H1 (cell line): ENCODE results near the gene SCN8A. TPM values are rescaled to one million over a fixed set of nuclear protein-coding genes. Genes with fewer than 3 reads are reported as not detected.

Source experiments
- CTCF ChIA-PET: fragments of 300-600 bp; sonication (Branson Sonifier 250); formaldehyde crosslinking; loops from one replicate; lab custom pipeline; 2021; ENCODE audit not compliant: partially characterized antibody; lab: Charles Lee
- POLR2A ChIA-PET: fragments of 300-600 bp; sonication (Branson Sonifier 250); formaldehyde crosslinking; loops from one replicate; lab custom pipeline; 2021; ENCODE audit warnings: inconsistent platforms; ENCODE audit not compliant: partially characterized antibody; lab: Charles Lee
- DNase-seq, 2 experiments: peaks; one replicate each; pipeline versions ENCODE4 v3.0.0 to v3.0.0-alpha.2; 2010 to 2022; ENCODE audit warnings: low spot score in 2 of 2, low read depth in 1 of 2, mixed read lengths in 1 of 2
- FAIRE-seq: peaks from 2 replicates; lab custom pipeline; 2011; peaks lifted over from hg19 to GRCh38; lab: Jason Lieb, UNC
- H2AFZ ChIP-seq: 2 replicates; pipeline ENCODE4 v1.8.1; 2012; ENCODE audit warnings: low read length, inconsistent platforms
- H2AK5ac ChIP-seq: 2 replicates; pipeline ENCODE4 v1.6.1; 2013; ENCODE audit warnings: low read depth, low read length
- H2BK120ac ChIP-seq: replicated peaks from 2 replicates; pipeline ENCODE3; 2013; ENCODE audit warnings: low read depth, low read length, inconsistent platforms
- H2BK12ac ChIP-seq: 2 replicates; pipeline ENCODE4 v1.6.1; 2013; ENCODE audit warnings: low read depth, low read length
- H2BK15ac ChIP-seq: 2 replicates; pipeline ENCODE4 v1.6.1; 2013; ENCODE audit warnings: low read length
- H2BK20ac ChIP-seq: 2 replicates; pipeline ENCODE4 v1.6.1; 2013; ENCODE audit warnings: low read length
- H2BK5ac ChIP-seq: 2 replicates; pipeline ENCODE4 v1.6.1; 2013; ENCODE audit warnings: low read depth, low read length
- H3K14ac ChIP-seq: 2 replicates; pipeline ENCODE4 v1.6.1; 2013; ENCODE audit warnings: inconsistent platforms; ENCODE audit not compliant: insufficient read length
- H3K18ac ChIP-seq: 2 replicates; pipeline ENCODE4 v1.6.1; 2013; ENCODE audit warnings: low read length; ENCODE audit errors: extremely low read depth
- H3K23ac ChIP-seq: 2 replicates; pipeline ENCODE4 v1.6.1; 2013; ENCODE audit warnings: inconsistent platforms; ENCODE audit not compliant: insufficient read length
- H3K23me2 ChIP-seq: 2 replicates; pipeline ENCODE4 v1.6.1; 2013; ENCODE audit warnings: low read depth, low read length
- H3K27ac ChIP-seq: 2 replicates; pipeline ENCODE4 v1.6.1; 2011; ENCODE audit warnings: low read depth, low read length, inconsistent platforms
- H3K27me3 ChIP-seq, 4 experiments: replicated peaks in 1 of 4; 1 replicate in 1 of 4; 2 replicates in 3 of 4; pipeline versions ENCODE4 v1.6.1 to v1.8.1; 2011 to 2013; ENCODE audit warnings: low read length in 3 of 4, mild to moderate bottlenecking in 3 of 4, inconsistent platforms in 2 of 4, mixed read lengths in 2 of 4, moderate library complexity in 1 of 4; ENCODE audit not compliant: control insufficient read depth in 3 of 4, insufficient read depth in 3 of 4; ENCODE audit errors: extremely low read depth in 1 of 4
- H3K36me3 ChIP-seq, 4 experiments: 2 replicates each; pipeline versions ENCODE4 v1.6.1 to v1.8.1; 2011 to 2013; ENCODE audit warnings: mild to moderate bottlenecking in 4 of 4, low read length in 3 of 4, moderate library complexity in 2 of 4, control low read depth in 1 of 4, inconsistent platforms in 1 of 4; ENCODE audit not compliant: insufficient read depth in 4 of 4, control insufficient read depth in 2 of 4
- H3K4ac ChIP-seq: replicated peaks from 2 replicates; pipeline ENCODE3; 2013; ENCODE audit warnings: low read length, low read depth, mixed read lengths, inconsistent platforms; ENCODE audit not compliant: insufficient read length
- H3K4me1 ChIP-seq, 4 experiments: replicated peaks in 1 of 4; 1 replicate in 1 of 4; 2 replicates in 3 of 4; pipeline versions ENCODE4 v1.6.1 to v1.8.1; 2011 to 2013; ENCODE audit warnings: low read length in 3 of 4, inconsistent platforms in 2 of 4, mixed read lengths in 1 of 4; ENCODE audit not compliant: insufficient read depth in 4 of 4, control insufficient read depth in 3 of 4
- H3K4me2 ChIP-seq, 2 experiments: 2 replicates each; pipeline versions ENCODE4 v1.6.1 to v1.8.1; 2011 to 2013; ENCODE audit warnings: low read depth in 2 of 2, low read length in 2 of 2, control low read depth in 1 of 2, inconsistent platforms in 1 of 2, mild to moderate bottlenecking in 1 of 2; ENCODE audit not compliant: insufficient read depth in 1 of 2
- H3K4me3 ChIP-seq, 4 experiments: fragments of 200-600, 300-600 bp in 1 of 4; sonication (generic), shearing (Covaris generic), sonication (Bioruptor Twin) in 1 of 4; 2 replicates each; pipeline versions ENCODE4 v1.5.1 to v1.8.1; 2011 to 2016; ENCODE audit warnings: low read length in 4 of 4, low read depth in 3 of 4, control low read depth in 2 of 4, inconsistent platforms in 2 of 4, mild to moderate bottlenecking in 2 of 4, mixed read lengths in 1 of 4, moderate library complexity in 1 of 4; ENCODE audit not compliant: insufficient read depth in 2 of 4; ENCODE audit errors: extremely low read depth in 1 of 4
- H3K56ac ChIP-seq: replicated peaks from 2 replicates; pipeline ENCODE3; 2013; ENCODE audit warnings: low read depth, mild to moderate bottlenecking, mixed read lengths, low read length, inconsistent platforms; ENCODE audit not compliant: insufficient read length
- H3K79me1 ChIP-seq: 2 replicates; pipeline ENCODE4 v1.6.1; 2013; ENCODE audit warnings: low read depth, low read length, control low read depth
- H3K79me2 ChIP-seq, 2 experiments: 2 replicates each; pipeline versions ENCODE4 v1.6.1 to v1.8.1; 2012 to 2013; ENCODE audit warnings: low read length in 2 of 2, mild to moderate bottlenecking in 2 of 2, inconsistent platforms in 1 of 2; ENCODE audit not compliant: insufficient read depth in 2 of 2, control insufficient read depth in 1 of 2
- H3K9ac ChIP-seq, 4 experiments: replicated peaks in 1 of 4; 1 replicate in 1 of 4; 2 replicates in 3 of 4; pipeline versions ENCODE4 v1.6.1 to v1.8.1; 2011 to 2013; ENCODE audit warnings: low read depth in 3 of 4, low read length in 3 of 4, control low read depth in 2 of 4, mild to moderate bottlenecking in 2 of 4, moderate library complexity in 2 of 4, inconsistent platforms in 1 of 4; ENCODE audit errors: extremely low read depth in 1 of 4
- H3K9me3 ChIP-seq, 2 experiments: 2 replicates each; pipeline versions ENCODE4 v1.6.1 to v1.8.1; 2012 to 2013; ENCODE audit warnings: mild to moderate bottlenecking in 2 of 2, moderate library complexity in 2 of 2, control low read depth in 1 of 2, inconsistent platforms in 1 of 2, low read depth in 1 of 2, low read length in 1 of 2, mixed read lengths in 1 of 2; ENCODE audit not compliant: insufficient read depth in 2 of 2
- H4K20me1 ChIP-seq, 2 experiments: replicated peaks in 1 of 2; 2 replicates each; pipeline versions ENCODE3 to v1.8.1; 2011 to 2013; ENCODE audit warnings: inconsistent platforms in 2 of 2, low read length in 2 of 2, mild to moderate bottlenecking in 1 of 2; ENCODE audit not compliant: insufficient read depth in 2 of 2, control insufficient read depth in 1 of 2
- H4K5ac ChIP-seq: 2 replicates; pipeline ENCODE4 v1.6.1; 2013; ENCODE audit warnings: low read length, low read depth, mixed read lengths, inconsistent platforms; ENCODE audit not compliant: insufficient read length
- H4K8ac ChIP-seq: 2 replicates; pipeline ENCODE4 v1.8.0; 2013; ENCODE audit warnings: mild to moderate bottlenecking, moderate library complexity, low read length, inconsistent platforms; ENCODE audit not compliant: insufficient read depth; ENCODE audit errors: extremely low read depth
- H4K91ac ChIP-seq: replicated peaks from 2 replicates; pipeline ENCODE3; 2013; ENCODE audit warnings: low read length, mixed read lengths, inconsistent platforms; ENCODE audit not compliant: insufficient read length
- KDM1A ChIP-seq: fragments of 200-600, 300-600 bp; sonication (generic); IDR thresholded peaks from 2 replicates; pipeline ENCODE4 v1.7.1; 2016; ENCODE audit warnings: mild to moderate bottlenecking, low read length, borderline replicate concordance
- NRF1 ChIP-seq: IDR thresholded peaks from 2 replicates; pipeline ENCODE4 v1.6.1; 2011; ENCODE audit warnings: mild to moderate bottlenecking, low read depth, low read length, improper control_type of control experiment
- PHF8 ChIP-seq: fragments of 200-600 bp; sonication (generic); conservative IDR thresholded peaks from 2 replicates; pipeline ENCODE4 v1.7.1; 2012; ENCODE audit warnings: low read depth, mild to moderate bottlenecking, inconsistent platforms, low read length, moderate library complexity
- RBBP5 ChIP-seq: IDR thresholded peaks from 2 replicates; pipeline ENCODE4 v1.7.1; 2012; ENCODE audit warnings: low read depth, mild to moderate bottlenecking, inconsistent platforms, low read length, moderate library complexity, borderline replicate concordance
- SP2 ChIP-seq: IDR thresholded peaks from 2 replicates; pipeline ENCODE4 v1.6.1; 2012; ENCODE audit warnings: mild to moderate bottlenecking, low read length, inconsistent platforms
- SUZ12 ChIP-seq: fragments of 200-600 bp; sonication (generic); IDR thresholded peaks from 2 replicates; pipeline ENCODE4 v1.6.1; 2012; ENCODE audit warnings: mild to moderate bottlenecking, inconsistent platforms, low read length, moderate library complexity, mixed read lengths
- TAF1 ChIP-seq: IDR thresholded peaks from 2 replicates; pipeline ENCODE4 v1.6.1; 2011; ENCODE audit warnings: mild to moderate bottlenecking, low read depth, low read length
- TAF7 ChIP-seq: optimal IDR thresholded peaks from 2 replicates; pipeline ENCODE3; 2011; ENCODE audit warnings: low read depth, mild to moderate bottlenecking, inconsistent platforms, low read length, moderate library complexity, borderline replicate concordance
- WGBS, 2 experiments: shearing (Covaris generic) in 1 of 2; methylation state at CpG; one replicate each; pipeline versions ENCODE4 v1.1.6 to v1.1.7; 2013 to 2015; ENCODE audit warnings: low lambda C conversion rate in 2 of 2, mixed read lengths in 2 of 2, inconsistent platforms in 1 of 2, low coverage in 1 of 2, missing lambda C conversion rate in 1 of 2; ENCODE audit not compliant: insufficient replicate concordance in 2 of 2, insufficient coverage in 1 of 2, insufficient read length in 1 of 2; ENCODE audit errors: extremely low coverage in 1 of 2, missing lambda C conversion rate in 1 of 2; 5-methylcytosine and 5-hydroxymethylcytosine counted together
- long read RNA-seq, 2 experiments: library from RNA in 1 of 2; library from capped mRNA in 1 of 2; stranded (forward); transcript quantifications; one replicate each; pipeline ENCODE4 v2.0.0, GENCODE V29; 2021; ENCODE audit warnings: inconsistent platforms in 1 of 2
- polyA minus RNA-seq, 3 experiments: library from RNA; depleted of rRNA, polyadenylated mRNA; stranded (reverse); fragments of >200 nt; gene quantifications; 1 replicate in 2 of 3; 2 replicates in 1 of 3; pipeline ENCODE4 v1.2.3, GENCODE V29; 2011
- polyA plus RNA-seq, 7 experiments: library from polyadenylated mRNA; depleted of rRNA in 3 of 7; stranded (reverse) in 5 of 7; unstranded in 2 of 7; fragments of >200 nt in 5 of 7; fragments of 200-250 nt in 2 of 7; gene quantifications; 1 replicate in 5 of 7; 2 replicates in 1 of 7; 4 replicates in 1 of 7; pipeline versions ENCODE4 v1.2.1 to v1.2.3, GENCODE V29; 2011 to 2013; ENCODE audit warnings: missing spikeins in 2 of 7, mixed read lengths in 2 of 7
- total RNA-seq: library from RNA; stranded (reverse); fragmentation: NEBNext Ultra II Directional; extraction: Animal tissue kit (Norgen Biotek cat#: 25700); gene quantifications from 2 replicates; pipeline ENCODE4 v1.2.1, GENCODE V29; 2021

Gene SCN8A
- total RNA-seq (10.7 and 12.0 TPM in 2 replicates), polyA plus RNA-seq (2011; rRNA removed) (5.6 and 6.3 TPM in 2 replicates), polyA minus RNA-seq (2011; rRNA and poly(A)+ RNA removed) (62.9 and 76.2 TPM in 2 replicates)
- 6.2 TPM for polyA plus RNA-seq (2011; cell fraction: cytosol; rRNA removed)
- polyA plus RNA-seq (2011; cell fraction: nucleus; rRNA removed) = 30.7 TPM
- polyA plus RNA-seq (2012, experiment 1 of 2) = 6.5 to 8.9 TPM (median 7.1 TPM) in 4 replicates
- polyA plus RNA-seq (2012, experiment 2 of 2) = 0.76 TPM
- 4.6 TPM for polyA plus RNA-seq (2013, experiment 1 of 2)
- polyA plus RNA-seq (2013, experiment 2 of 2) = 4.4 TPM
- 19.1 TPM for polyA minus RNA-seq (2011; cell fraction: cytosol; rRNA and poly(A)+ RNA removed)
- polyA minus RNA-seq (2011; cell fraction: nucleus; rRNA and poly(A)+ RNA removed) = 87.9 TPM
- long read RNA-seq, experiment 1, partial matches to known transcripts = 0 of 8 reads
- long read RNA-seq, experiment 1, other reads (novel, unspliced or antisense) = 8 of 8 reads
- long read RNA-seq, experiment 2 = 0 reads

DNA sequence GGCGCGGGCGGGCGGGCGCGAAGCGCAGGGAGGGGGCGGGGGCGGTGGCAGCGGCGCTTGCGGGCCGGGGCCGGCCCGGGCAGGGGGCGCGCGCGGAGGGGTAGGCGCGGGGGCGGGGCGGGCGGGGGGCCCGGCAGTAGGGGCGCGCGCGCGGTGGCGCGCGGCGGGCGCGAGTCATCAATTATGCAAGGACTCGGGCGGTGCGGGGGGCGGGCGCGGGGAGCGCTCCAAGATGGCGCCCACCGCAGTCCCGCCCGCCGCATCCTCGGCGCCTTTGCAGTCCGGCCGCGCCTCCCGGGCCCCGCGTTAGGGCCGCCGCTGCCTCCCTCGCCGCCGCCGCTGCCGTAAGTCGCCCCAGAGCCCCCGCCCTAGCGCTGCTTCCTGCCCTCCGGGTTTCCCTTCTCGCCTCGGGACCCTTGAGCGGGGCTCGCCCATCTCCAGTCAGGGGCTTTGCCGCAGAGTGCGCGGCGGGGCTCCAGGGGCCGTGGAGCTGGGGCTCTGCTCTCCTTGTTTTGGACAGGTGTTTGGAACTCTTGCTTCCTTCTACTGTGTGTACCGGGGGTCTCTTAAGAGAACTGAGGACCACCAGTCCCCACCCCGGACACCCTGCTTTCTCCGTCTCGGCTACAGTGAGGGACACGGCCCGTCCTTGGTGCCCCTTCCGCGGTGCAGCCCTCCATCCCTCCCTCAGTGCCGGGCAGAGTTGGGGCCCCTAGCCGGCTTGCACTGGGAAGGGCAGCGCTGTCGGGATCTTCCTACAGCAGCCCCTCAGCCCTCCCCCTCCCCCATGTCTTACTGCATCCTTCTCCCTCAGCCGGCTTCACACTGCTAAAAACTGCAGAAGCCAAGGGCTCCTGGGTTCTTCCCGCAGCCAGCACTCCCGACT is at the start of gene SCN8A:
Gene SCN8A (plus strand): TSS at position 218 of the 886 bp plus-strand sequence. CDS start 71,585 bp downstream, outside the sequence.
- CTCF ChIA-PET = interaction anchor here (0.5 to 1.9 kb wide), 9 partner anchors 13 to 280 kb away, joined by 3 to 5 read pairs (median 3); no protein-coding TSS in a partner anchor
- Histone ChIP-seq H3K27me3 (peaks cover 0 to 7% (median 3%) of the 10 kb centered on the region in 4 experiments; a peak in 2 of 7 replicates), H2BK5ac (peak within 1 kb of the TSS; percentile 61; the same call in 1 of the 2 replicates), H3K18ac (peak within 1 kb of the TSS; percentile 63; the same call in 1 of the 2 replicates), H2BK12ac (no peak within 1 kb of the TSS), H3K9ac (peak within 1 kb of the TSS; percentile 54 to 81 (median 72)), H2AK5ac (no peak within 1 kb of the TSS), H4K91ac (no peak within 1 kb of the TSS), H3K4me2 (peak within 1 kb of the TSS; percentile 85 to 86), H3K4ac (peak within 1 kb of the TSS; percentile 59), H3K4me3 (peak within 1 kb of the TSS; percentile 86 to 99 (median 92)), H2BK20ac (peak within 1 kb of the TSS; percentile 76; the same call in 1 of the 2 replicates), H2BK120ac (no peak within 1 kb of the TSS), H4K8ac (peak within 1 kb of the TSS; percentile 80; the same call in 1 of the 2 replicates), H3K23me2 (peaks cover 10% of the 10 kb centered on the region), H4K5ac (peak within 1 kb of the TSS; percentile 76), H3K23ac (no peak within 1 kb of the TSS), H2AFZ (peak within 1 kb of the TSS; percentile 93), H3K14ac (no peak within 1 kb of the TSS), H3K36me3 (no peaks in the 10 kb centered on the region), H3K79me2 (peaks cover 0 to 43% of the 10 kb centered on the region in 2 experiments; a peak in 2 of 4 replicates), H3K79me1 (peaks cover 10% of the 10 kb centered on the region; the same call in 1 of the 2 replicates), H3K56ac (peak within 1 kb of the TSS; percentile 88), H4K20me1 (peaks cover 7 to 15% of the 10 kb centered on the region in 2 experiments), H3K9me3 (no peaks in the 10 kb centered on the region), H3K4me1 (peaks cover 1 to 9% (median 4%) of the 10 kb centered on the region in 4 experiments; a peak in 5 of 7 replicates), H2BK15ac (peak within 1 kb of the TSS; percentile 19; the same call in 1 of the 2 replicates), H3K27ac (peak within 1 kb of the TSS; percentile 73; the same call in 1 of the 2 replicates)
- POLR2A ChIA-PET = interaction anchor here (2.1 kb wide), 1 partner anchor 10 kb away, joined by 7 read pairs; no protein-coding TSS in a partner anchor
- DNase-seq (peak in 1 of 2 experiments; percentile 87), FAIRE-seq (no peak)
- 0% methylated on average over 38 of the region's 91 CpGs; no CpG with 5 or more reads in 1 of the 2 experiments for WGBS, 2 experiments
- TF ChIP-seq TAF7 (no peak), NRF1 (no peak), SUZ12 (no peak), KDM1A (peak; percentile 32; the same call in 1 of the 2 replicates), PHF8 (peak; percentile 69), RBBP5 (peak; percentile 77; the same call in 1 of the 2 replicates), SP2 (no peak), TAF1 (peak; percentile 67)
